DMS153 treated with DMSO at 0.1 percent for 48 hours (cell line): Measurements from ENCODE around the gene EVI5L.
"Not testable (repeated sequence)": the region's sequence is repeated elsewhere in the genome, so short reads cannot be mapped to it uniquely, and the experiment has no call there.

ENCODE experiments used
- DNase-seq: peaks from one replicate; lab custom pipeline; 2025; ENCODE audit not compliant: unreplicated experiment; lab: John Stamatoyannopoulos, UW

EVI5L gene

GRCh38 chr19:7816040-7816439 is 14.0 kb upstream of the EVI5L start:
- not testable (repeated sequence) for DNase-seq

GRCh38 chr19:7817801-7818200 is 12.2 kb upstream of the EVI5L start:
- DNase-seq = no peak

GRCh38 chr19:7818806-7819205 is 11.2 kb upstream of the EVI5L start:
- DNase-seq = no peak

- no peak for DNase-seq
These were observed 10.7 kb upstream of the EVI5L start for GRCh38 chr19:7819337-7819736.

GRCh38 chr19:7820588-7820987 is 9.4 kb upstream of the EVI5L start:
- DNase-seq = no peak

- no peak for DNase-seq
These were observed 7.0 kb upstream of the EVI5L start for GRCh38 chr19:7822910-7823515.

GRCh38 chr19:7823686-7824301 is 6.2 kb upstream of the EVI5L start:
- no peak for DNase-seq

- DNase-seq = no peak
These were observed 875 bp upstream of the EVI5L start for GRCh38 chr19:7829166-7829520.

- no peak for DNase-seq
These were observed 304 bp downstream of the EVI5L start for GRCh38 chr19:7830272-7830771.

GRCh38 chr19:7830823-7831222 is 805 bp downstream of the EVI5L start:
- DNase-seq = no peak

- no peak for DNase-seq
These were observed 1.4 kb downstream of the EVI5L start for GRCh38 chr19:7831452-7831851.

GRCh38 chr19:7832009-7832408 is 2.0 kb downstream of the EVI5L start:
- no peak for DNase-seq

GRCh38 chr19:7832781-7833180 is 2.8 kb downstream of the EVI5L start:
- DNase-seq = no peak

GRCh38 chr19:7833225-7834099 is 3.4 kb downstream of the EVI5L start:
- peak; percentile 2 for DNase-seq

- DNase-seq = no peak
These were observed 9.5 kb downstream of the EVI5L start for GRCh38 chr19:7839476-7839875.

- DNase-seq = no peak
These were observed 10.6 kb downstream of the EVI5L start for GRCh38 chr19:7840629-7841028.

- no peak for DNase-seq
These were observed 12.0 kb downstream of the EVI5L start for GRCh38 chr19:7841751-7842660.

- no peak for DNase-seq
These were observed 12.8 kb downstream of the EVI5L start for GRCh38 chr19:7842661-7843294.

GRCh38 chr19:7843521-7843920 is 13.5 kb downstream of the EVI5L start:
- no peak for DNase-seq

GRCh38 chr19:7844405-7844804 is 14.4 kb downstream of the EVI5L start:
- DNase-seq = no peak

GRCh38 chr19:7844951-7845350 is 14.9 kb downstream of the EVI5L start:
- DNase-seq = no peak
